Dendritic cell treated with granulocyte-macrophage colony-stimulating factor and Interleukin-4, amounts not matched to agents 40 ng/mL and 50 ng/mL, for 4 days (primary cell): ENCODE results near the gene SOX21.

Experiments used
- H3K27ac Mint-ChIP-seq: one replicate; pipeline ENCODE4 v1.8.0; 2022; ENCODE audit warnings: mild to moderate bottlenecking, mixed read lengths
- H3K27me3 Mint-ChIP-seq: one replicate; pipeline ENCODE4 v1.8.0; 2022; ENCODE audit warnings: mild to moderate bottlenecking, mixed read lengths
- H3K36me3 Mint-ChIP-seq: one replicate; pipeline ENCODE4 v1.8.0; 2022; ENCODE audit warnings: low read depth, mixed read lengths
- H3K4me1 Mint-ChIP-seq: one replicate; pipeline ENCODE4 v1.8.0; 2022; ENCODE audit warnings: low read depth, mixed read lengths
- H3K4me3 Mint-ChIP-seq: one replicate; pipeline ENCODE4 v1.8.0; 2022; ENCODE audit warnings: mild to moderate bottlenecking, moderate library complexity, mixed read lengths
- H3K9me3 Mint-ChIP-seq: one replicate; pipeline ENCODE4 v1.8.0; 2022; ENCODE audit warnings: mixed read lengths
- intact Hi-C: fragments of 100-400 bp; cut with micrococcal nuclease; formaldehyde crosslinking; loops from one replicate; pipeline ENCODE4 v1.15.0; 2022

The SOX21 gene

GRCh38 chr13:94679614-94680013 is 32.7 kb downstream of the SOX21 start:
- no peaks in the 10 kb centered on the region for H3K4me1 Mint-ChIP-seq
- H3K27ac Mint-ChIP-seq, result no peak overlapping the region
- no peaks in the 10 kb centered on the region for H3K9me3 Mint-ChIP-seq
- H3K4me3 Mint-ChIP-seq, result no peak overlapping the region
- peaks cover 26% of the 10 kb centered on the region for H3K27me3 Mint-ChIP-seq
- no peaks in the 10 kb centered on the region for H3K36me3 Mint-ChIP-seq
- intact Hi-C loops, result loop anchor here (10.0 kb wide), 2 partner anchors 475 to 505 kb away; no protein-coding TSS in a partner anchor

DNA sequence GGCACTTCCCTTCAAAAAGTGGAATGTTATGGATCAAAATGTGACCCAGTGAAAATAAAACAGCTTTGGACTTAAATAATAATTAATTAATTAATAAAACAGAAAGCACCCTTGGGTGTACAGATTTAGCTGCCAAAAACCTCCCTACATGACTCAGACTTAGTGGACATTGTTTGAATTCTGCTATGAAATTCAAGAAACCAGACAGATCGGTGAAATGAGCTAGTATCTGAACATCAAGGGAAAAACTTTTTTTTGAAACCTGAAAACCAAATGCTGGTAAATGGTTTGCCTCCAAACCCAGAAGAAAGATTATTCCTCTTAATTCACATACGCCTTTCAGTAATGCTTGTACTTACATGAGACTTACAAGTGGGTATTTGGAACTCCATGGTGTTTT is 33.5 kb downstream of the SOX21 start:
- no peak overlapping the region for H3K4me3 Mint-ChIP-seq
- no peaks in the 10 kb centered on the region for H3K36me3 Mint-ChIP-seq
- peaks cover 26% of the 10 kb centered on the region for H3K27me3 Mint-ChIP-seq
- intact Hi-C loops, result loop anchor here (10.0 kb wide), 2 partner anchors 476 to 506 kb away; no protein-coding TSS in a partner anchor
- H3K27ac Mint-ChIP-seq, result no peak overlapping the region
- no peaks in the 10 kb centered on the region for H3K9me3 Mint-ChIP-seq
- no peaks in the 10 kb centered on the region for H3K4me1 Mint-ChIP-seq

DNA sequence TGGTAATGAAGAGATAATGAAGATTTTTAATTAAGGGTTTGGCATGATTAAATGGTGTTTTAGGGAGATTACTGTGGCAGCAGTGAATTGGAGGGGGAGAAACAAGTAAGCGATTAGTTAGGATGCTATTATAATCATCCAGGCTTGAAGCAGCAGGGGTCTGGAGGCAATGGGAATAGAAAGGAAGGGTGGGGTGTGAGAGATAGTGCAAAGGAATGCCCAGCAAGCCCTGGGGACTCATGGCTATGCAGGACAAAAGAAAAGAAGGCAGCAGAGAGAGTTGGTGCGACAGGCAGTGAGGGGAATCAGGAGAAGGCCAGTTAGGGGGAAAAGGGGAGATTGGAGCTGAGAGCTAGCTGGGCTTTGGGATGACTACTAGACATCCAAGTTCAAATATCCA is 34.5 kb downstream of the SOX21 start:
- H3K4me3 Mint-ChIP-seq, result no peak overlapping the region
- intact Hi-C loops, result loop anchor here (10.0 kb wide), 2 partner anchors 477 to 507 kb away; no protein-coding TSS in a partner anchor
- no peaks in the 10 kb centered on the region for H3K9me3 Mint-ChIP-seq
- no peaks in the 10 kb centered on the region for H3K36me3 Mint-ChIP-seq
- H3K4me1 Mint-ChIP-seq, result no peaks in the 10 kb centered on the region
- H3K27ac Mint-ChIP-seq, result no peak overlapping the region
- H3K27me3 Mint-ChIP-seq, result peaks cover 18% of the 10 kb centered on the region

- Mint-ChIP-seq H3K4me3 (no peak overlapping the region), H3K4me1 (no peaks in the 10 kb centered on the region), H3K36me3 (no peaks in the 10 kb centered on the region), H3K27me3 (peaks cover 17% of the 10 kb centered on the region), H3K27ac (no peak overlapping the region), H3K9me3 (no peaks in the 10 kb centered on the region)
- intact Hi-C loops, result loop anchor here (1.0 to 10.0 kb wide), 4 partner anchors 480 to 803 kb away; no protein-coding TSS in a partner anchor
Measured at GRCh38 chr13:94674609-94675348, 37.6 kb downstream of the SOX21 start.

DNA sequence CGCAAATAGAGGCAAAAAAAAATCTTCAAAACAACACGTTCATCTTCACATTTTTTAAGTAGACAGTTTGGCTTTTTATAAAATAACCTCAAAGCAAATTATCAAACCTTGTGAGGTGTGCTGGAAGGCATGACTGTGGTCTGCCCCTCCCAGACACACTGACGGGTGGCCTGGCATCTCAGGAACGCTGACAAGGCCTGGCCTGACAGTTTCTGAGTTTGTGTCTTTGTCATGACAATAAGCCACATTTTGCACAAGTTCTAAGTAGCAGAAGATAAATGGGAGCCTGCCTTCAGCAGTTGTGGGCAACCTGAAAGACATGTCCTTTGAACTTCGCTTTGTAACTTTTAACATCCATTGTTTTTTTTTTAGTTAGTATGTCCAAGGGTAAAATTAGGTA is 38.5 kb downstream of the SOX21 start:
- no peak overlapping the region for H3K27ac Mint-ChIP-seq
- peaks cover 16% of the 10 kb centered on the region for H3K27me3 Mint-ChIP-seq
- no peaks in the 10 kb centered on the region for H3K36me3 Mint-ChIP-seq
- H3K4me3 Mint-ChIP-seq, result no peak overlapping the region
- no peaks in the 10 kb centered on the region for H3K4me1 Mint-ChIP-seq
- intact Hi-C loops, result loop anchor here (5.0 to 10.0 kb wide), 3 partner anchors 481 to 803 kb away; no protein-coding TSS in a partner anchor
- H3K9me3 Mint-ChIP-seq, result no peaks in the 10 kb centered on the region

DNA sequence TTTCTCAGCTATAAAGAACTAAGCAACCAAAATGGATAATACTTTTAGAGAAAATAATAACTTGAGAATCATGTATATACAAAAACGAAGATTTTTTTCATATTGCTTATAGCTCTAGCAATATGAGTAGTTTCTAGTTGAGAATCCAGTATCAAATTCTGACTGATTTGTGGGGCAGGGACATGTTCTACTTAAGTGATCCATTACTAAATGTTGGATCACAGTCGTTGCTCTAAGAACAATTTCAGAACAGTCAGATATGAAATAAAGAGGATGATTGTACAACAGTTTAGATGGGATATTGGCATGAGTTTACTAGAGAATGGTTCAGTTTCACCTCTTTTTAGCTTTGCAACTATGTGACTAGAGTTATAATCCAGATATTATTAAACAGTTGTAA is 39.9 kb downstream of the SOX21 start:
- no peak overlapping the region for H3K4me3 Mint-ChIP-seq
- intact Hi-C loops, result loop anchor here (5.0 to 10.0 kb wide), 3 partner anchors 482 to 805 kb away; no protein-coding TSS in a partner anchor
- H3K9me3 Mint-ChIP-seq, result no peaks in the 10 kb centered on the region
- no peaks in the 10 kb centered on the region for H3K36me3 Mint-ChIP-seq
- no peak overlapping the region for H3K27ac Mint-ChIP-seq
- no peaks in the 10 kb centered on the region for H3K4me1 Mint-ChIP-seq
- peaks cover 12% of the 10 kb centered on the region for H3K27me3 Mint-ChIP-seq

GRCh38 chr13:94667190-94667589 is 45.2 kb downstream of the SOX21 start:
- Mint-ChIP-seq H3K27me3 (peaks cover 14% of the 10 kb centered on the region), H3K27ac (no peak overlapping the region), H3K4me1 (peaks cover 16% of the 10 kb centered on the region), H3K9me3 (no peaks in the 10 kb centered on the region), H3K36me3 (no peaks in the 10 kb centered on the region), H3K4me3 (no peak overlapping the region)
- intact Hi-C loops, result no loop called here

DNA sequence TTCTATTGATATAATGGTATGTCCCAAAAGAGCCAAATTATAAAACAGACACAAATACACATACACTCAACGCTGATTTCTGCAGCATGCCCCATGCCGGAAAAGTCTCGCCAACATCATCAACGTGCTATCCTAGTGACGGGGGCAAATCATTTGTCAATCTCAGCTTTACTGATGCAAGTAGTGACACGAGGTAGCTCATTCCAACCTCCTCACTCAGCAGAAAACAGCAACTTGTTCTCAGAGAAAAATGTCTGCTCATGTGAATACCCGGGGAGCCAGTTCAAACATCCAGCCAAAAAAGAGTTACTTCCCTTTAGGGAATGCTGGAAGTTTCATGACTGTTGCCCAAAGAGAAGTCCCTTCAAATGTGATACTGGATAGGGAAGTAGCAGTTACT is 46.3 kb downstream of the SOX21 start:
- intact Hi-C loops, result no loop called here
- peaks cover 18% of the 10 kb centered on the region for H3K27me3 Mint-ChIP-seq
- H3K27ac Mint-ChIP-seq, result no peak overlapping the region

DNA sequence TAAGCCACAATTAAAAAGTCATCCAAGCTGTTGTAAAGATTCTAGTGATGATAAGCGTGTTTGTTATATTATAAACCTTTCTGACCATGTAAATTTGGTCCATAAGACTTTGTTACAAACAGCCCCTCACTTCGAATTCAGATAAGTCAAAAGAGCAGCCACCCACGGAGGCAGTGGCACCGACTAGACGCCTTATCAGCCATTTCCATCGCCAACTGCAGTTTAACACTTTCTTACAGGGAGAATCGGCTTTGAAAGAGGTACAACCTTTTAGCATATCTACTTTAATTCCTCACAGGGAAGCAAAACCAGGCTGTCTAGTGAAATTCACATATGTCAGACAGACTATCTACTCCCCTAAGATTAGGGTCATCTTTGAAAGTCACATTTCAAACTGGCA is 47.5 kb downstream of the SOX21 start:
- no peaks in the 10 kb centered on the region for H3K9me3 Mint-ChIP-seq
- H3K27me3 Mint-ChIP-seq, result peaks cover 19% of the 10 kb centered on the region

More for the DNA sequence above, 46.3 kb downstream of the SOX21 start:
- Mint-ChIP-seq H3K4me1 (peaks cover 16% of the 10 kb centered on the region), H3K36me3 (no peaks in the 10 kb centered on the region), H3K9me3 (no peaks in the 10 kb centered on the region), H3K4me3 (no peak overlapping the region)

DNA sequence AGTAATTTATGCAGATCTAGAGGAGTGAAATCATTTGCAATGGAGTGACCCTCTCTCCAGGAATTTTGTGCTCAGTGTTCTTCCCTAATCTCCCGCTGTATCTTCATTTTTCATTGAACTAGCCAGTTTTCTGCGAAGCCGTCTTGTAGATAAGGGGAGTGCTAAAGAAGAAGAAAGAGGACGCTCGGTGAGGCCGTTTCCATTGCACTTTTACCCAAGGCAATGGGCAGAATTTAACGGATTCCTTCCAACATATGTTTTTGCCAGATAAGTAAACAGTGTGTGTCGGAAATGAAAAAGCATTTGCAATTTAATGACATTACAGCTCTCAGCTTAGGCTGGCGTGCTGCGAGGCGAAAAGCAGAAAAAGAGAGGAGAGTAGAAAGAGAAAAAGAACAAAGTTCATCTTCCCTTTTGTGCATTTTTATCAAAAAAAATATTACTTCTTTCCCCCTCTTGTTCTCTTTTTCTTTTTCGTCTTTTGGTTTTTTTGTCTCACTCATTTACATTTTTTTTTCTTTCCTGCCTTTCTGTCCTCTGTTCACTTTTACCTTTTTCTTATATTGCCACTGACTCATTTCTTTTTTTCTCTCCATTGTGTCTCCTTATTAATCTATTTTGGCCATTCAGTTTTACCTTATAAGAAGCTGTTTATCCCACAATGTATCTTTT is 49.9 kb downstream of the SOX21 start:
- H3K4me3 Mint-ChIP-seq, result no peak overlapping the region
- no peaks in the 10 kb centered on the region for H3K36me3 Mint-ChIP-seq
- peaks cover 16% of the 10 kb centered on the region for H3K4me1 Mint-ChIP-seq
- peaks cover 18% of the 10 kb centered on the region for H3K27me3 Mint-ChIP-seq
- no peaks in the 10 kb centered on the region for H3K9me3 Mint-ChIP-seq
- no peak overlapping the region for H3K27ac Mint-ChIP-seq
- intact Hi-C loops, result no loop called here

More for the DNA sequence above, 47.5 kb downstream of the SOX21 start:
- intact Hi-C loops, result no loop called here
- Mint-ChIP-seq H3K4me1 (peaks cover 16% of the 10 kb centered on the region), H3K36me3 (no peaks in the 10 kb centered on the region), H3K27ac (no peak overlapping the region), H3K4me3 (no peak overlapping the region)

- peaks cover 9% of the 10 kb centered on the region for H3K4me1 Mint-ChIP-seq
- peaks cover 18% of the 10 kb centered on the region for H3K27me3 Mint-ChIP-seq
- intact Hi-C loops, result no loop called here
- no peak overlapping the region for H3K4me3 Mint-ChIP-seq
- no peaks in the 10 kb centered on the region for H3K36me3 Mint-ChIP-seq
- no peak overlapping the region for H3K27ac Mint-ChIP-seq
- no peaks in the 10 kb centered on the region for H3K9me3 Mint-ChIP-seq
Measured at GRCh38 chr13:94661406-94661805, 50.9 kb downstream of the SOX21 start.

DNA sequence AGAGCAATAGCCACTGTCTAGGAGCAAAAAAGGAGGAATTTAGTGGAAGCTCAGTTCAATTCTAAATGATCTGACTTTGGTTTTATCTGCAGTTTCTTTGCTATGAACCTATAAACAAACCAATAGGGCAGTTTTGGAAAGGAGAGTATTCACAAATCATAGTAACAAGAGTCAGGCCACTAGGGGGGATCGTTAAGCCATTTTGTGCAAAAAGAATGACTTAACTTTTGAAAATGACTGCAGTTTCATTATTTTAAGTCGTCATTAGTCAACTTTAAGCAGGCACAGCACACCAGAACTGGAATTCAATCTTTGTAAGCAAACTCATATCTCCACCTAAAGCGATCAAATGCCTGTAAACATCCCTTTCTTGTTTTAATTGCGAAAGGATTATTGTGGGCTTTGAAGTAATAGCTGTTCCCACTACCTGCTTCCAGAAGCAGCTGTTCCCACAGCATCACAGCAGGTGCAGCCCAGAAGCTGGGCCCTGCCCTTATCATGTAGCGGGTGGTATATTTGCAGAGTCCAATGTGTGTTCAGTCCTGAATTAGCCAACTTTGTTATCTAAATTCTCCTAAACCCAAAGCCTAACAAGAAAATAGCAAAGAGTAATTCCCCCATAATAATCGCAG is 51.5 kb downstream of the SOX21 start:
- Mint-ChIP-seq H3K27ac (no peak overlapping the region), H3K36me3 (no peaks in the 10 kb centered on the region), H3K4me3 (no peak overlapping the region), H3K27me3 (peaks cover 18% of the 10 kb centered on the region), H3K9me3 (no peaks in the 10 kb centered on the region), H3K4me1 (peaks cover 4% of the 10 kb centered on the region)
- intact Hi-C loops, result no loop called here
